ENCODE data around the gene KLHL35.

DNA sequence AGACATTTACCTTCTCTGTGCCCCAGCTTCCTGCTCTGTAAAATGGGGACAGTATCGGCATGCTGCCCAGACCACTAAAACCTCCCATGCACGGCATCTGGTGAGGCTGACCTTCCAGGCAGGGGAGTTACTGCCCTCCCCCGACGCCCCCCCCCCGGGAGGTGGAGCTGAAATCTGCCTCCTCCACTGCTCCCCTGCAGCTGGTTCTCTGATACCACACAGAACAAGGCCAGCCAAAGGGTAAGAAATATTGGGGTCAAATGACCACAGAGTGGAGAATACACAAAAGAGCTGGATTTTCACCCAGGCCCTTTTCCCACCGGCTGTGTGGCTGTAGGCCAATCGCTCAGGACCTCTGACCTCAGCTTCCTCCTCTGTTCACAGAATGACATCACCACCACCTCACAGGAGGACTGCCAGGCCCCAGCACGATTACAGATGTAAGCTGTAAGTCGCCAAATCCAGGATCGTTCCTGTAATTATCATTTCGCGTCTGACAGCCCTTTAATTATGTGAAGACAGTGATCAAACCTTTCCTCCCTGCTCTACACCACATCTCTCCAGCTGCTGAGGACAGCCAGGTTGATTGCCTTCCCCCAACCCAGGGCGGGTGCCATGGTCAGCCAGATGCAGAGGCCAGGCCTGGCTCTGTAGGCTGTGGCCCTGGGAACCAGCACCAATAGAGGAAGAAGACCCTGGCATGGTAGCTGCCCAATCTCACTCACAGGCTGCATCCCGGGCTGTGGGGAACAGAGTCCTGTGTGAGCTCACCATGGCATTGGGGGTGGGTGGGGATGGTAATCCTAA, 35.7 kb upstream of the KLHL35 start:
- TF ChIP-seq, protein P1, sequence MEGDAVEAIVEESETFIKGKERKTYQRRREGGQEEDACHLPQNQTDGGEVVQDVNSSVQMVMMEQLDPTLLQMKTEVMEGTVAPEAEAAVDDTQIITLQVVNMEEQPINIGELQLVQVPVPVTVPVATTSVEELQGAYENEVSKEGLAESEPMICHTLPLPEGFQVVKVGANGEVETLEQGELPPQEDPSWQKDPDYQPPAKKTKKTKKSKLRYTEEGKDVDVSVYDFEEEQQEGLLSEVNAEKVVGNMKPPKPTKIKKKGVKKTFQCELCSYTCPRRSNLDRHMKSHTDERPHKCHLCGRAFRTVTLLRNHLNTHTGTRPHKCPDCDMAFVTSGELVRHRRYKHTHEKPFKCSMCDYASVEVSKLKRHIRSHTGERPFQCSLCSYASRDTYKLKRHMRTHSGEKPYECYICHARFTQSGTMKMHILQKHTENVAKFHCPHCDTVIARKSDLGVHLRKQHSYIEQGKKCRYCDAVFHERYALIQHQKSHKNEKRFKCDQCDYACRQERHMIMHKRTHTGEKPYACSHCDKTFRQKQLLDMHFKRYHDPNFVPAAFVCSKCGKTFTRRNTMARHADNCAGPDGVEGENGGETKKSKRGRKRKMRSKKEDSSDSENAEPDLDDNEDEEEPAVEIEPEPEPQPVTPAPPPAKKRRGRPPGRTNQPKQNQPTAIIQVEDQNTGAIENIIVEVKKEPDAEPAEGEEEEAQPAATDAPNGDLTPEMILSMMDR (IDR thresholded peaks at IDR 0.05): no peak
- TF ChIP-seq POLR2A (IDR thresholded peaks at IDR 0.05): no peak

Data from uterus (tissue), 2 donors.